Fibroblast of lung (primary cell): ENCODE data around the gene CYP26B1. TPM values are rescaled to one million over a fixed set of nuclear protein-coding genes. Genes with fewer than 3 reads are reported as not detected.

Source experiments
- DNase-seq, 2 donors: peaks; one replicate each; pipeline versions ENCODE4 v3.0.0 to v3.0.0-alpha.2; 2010; ENCODE audit warnings: low read depth in 2 of 2
- H2AFZ ChIP-seq: 2 replicates; pipeline ENCODE4 v1.5.1; 2012; ENCODE audit warnings: low read length, control low read depth, inconsistent platforms
- H3K27ac ChIP-seq: 2 replicates; pipeline ENCODE4 v1.5.1; 2011; ENCODE audit warnings: low read length, control low read depth; ENCODE audit not compliant: insufficient read depth
- H3K27me3 ChIP-seq: 2 replicates; pipeline ENCODE4 v1.5.1; 2011; ENCODE audit warnings: mild to moderate bottlenecking, low read length; ENCODE audit not compliant: control insufficient read depth, insufficient read depth
- H3K36me3 ChIP-seq: 2 replicates; pipeline ENCODE4 v1.5.1; 2011; ENCODE audit warnings: low read length; ENCODE audit not compliant: control insufficient read depth, insufficient read depth
- H3K4me1 ChIP-seq: 2 replicates; pipeline ENCODE4 v1.5.1; 2011; ENCODE audit warnings: low read length; ENCODE audit not compliant: control insufficient read depth, insufficient read depth; ENCODE audit errors: extremely low read depth
- H3K4me2 ChIP-seq: 2 replicates; pipeline ENCODE4 v1.5.1; 2011; ENCODE audit warnings: low read length, control low read depth; ENCODE audit not compliant: insufficient read depth; ENCODE audit errors: extremely low read depth
- H3K4me3 ChIP-seq, 4 experiments: fragments of 200-600 bp in 1 of 4; sonication (generic) in 1 of 4; replicated peaks in 1 of 4; 2 replicates each; pipeline ENCODE4 v1.5.1; 2011 to 2016; ENCODE audit warnings: low read length in 4 of 4, low read depth in 3 of 4, mild to moderate bottlenecking in 3 of 4, control low read depth in 2 of 4, inconsistent platforms in 1 of 4, mixed read lengths in 1 of 4; ENCODE audit not compliant: insufficient read depth in 1 of 4; ENCODE audit errors: control extremely low read depth in 1 of 4
- H3K79me2 ChIP-seq: 2 replicates; pipeline ENCODE4 v1.5.1; 2012; ENCODE audit warnings: mild to moderate bottlenecking, low read length, inconsistent platforms; ENCODE audit not compliant: control insufficient read depth, insufficient read depth
- H3K9ac ChIP-seq: 2 replicates; pipeline ENCODE4 v1.5.1; 2011; ENCODE audit warnings: mild to moderate bottlenecking, low read length, control low read depth; ENCODE audit not compliant: insufficient read depth
- H3K9me3 ChIP-seq: 2 replicates; pipeline ENCODE4 v1.5.1; 2012; ENCODE audit warnings: low read depth, low read length; ENCODE audit not compliant: control insufficient read depth, insufficient read depth
- H4K20me1 ChIP-seq: 2 replicates; pipeline ENCODE4 v1.5.1; 2011; ENCODE audit warnings: low read length; ENCODE audit not compliant: control insufficient read depth, insufficient read depth; ENCODE audit errors: extremely low read depth
- EZH2 ChIP-seq: IDR thresholded peaks from 2 replicates; pipeline ENCODE4 v1.5.1; 2012; ENCODE audit warnings: low read length, control low read depth, mild to moderate bottlenecking; ENCODE audit errors: missing control alignments
- polyA plus RNA-seq, 2 donors: library from polyadenylated mRNA; depleted of rRNA in 1 of 2; stranded (reverse) in 1 of 2; unstranded in 1 of 2; fragments of >200 nt; gene quantifications; 2 replicates each; pipeline ENCODE4 v1.2.1, GENCODE V29; 2011 to 2012; ENCODE audit warnings: missing spikeins in 1 of 2
- total RNA-seq: library from RNA; depleted of rRNA; stranded (reverse); fragments of >200 nt; gene quantifications from 2 replicates; pipeline ENCODE4 v1.2.1, GENCODE V29; 2014
- TF ChIP-seq, protein P1 (sequence below), 2 donors: IDR thresholded peaks in 1 of 2; conservative IDR thresholded peaks in 1 of 2; 1 replicate in 1 of 2; 2 replicates in 1 of 2; pipeline ENCODE4 v1.5.1; 2011 to 2012; ENCODE audit warnings: low read length in 2 of 2, control low read depth in 1 of 2, inconsistent platforms in 1 of 2, low read depth in 1 of 2, mild to moderate bottlenecking in 1 of 2

CYP26B1 gene
- total and polyA plus RNA-seq, 2 donors (not counting 1 experiment from before 2014, with no cell fraction given), result 0.09 to 0.17 TPM

DNA sequence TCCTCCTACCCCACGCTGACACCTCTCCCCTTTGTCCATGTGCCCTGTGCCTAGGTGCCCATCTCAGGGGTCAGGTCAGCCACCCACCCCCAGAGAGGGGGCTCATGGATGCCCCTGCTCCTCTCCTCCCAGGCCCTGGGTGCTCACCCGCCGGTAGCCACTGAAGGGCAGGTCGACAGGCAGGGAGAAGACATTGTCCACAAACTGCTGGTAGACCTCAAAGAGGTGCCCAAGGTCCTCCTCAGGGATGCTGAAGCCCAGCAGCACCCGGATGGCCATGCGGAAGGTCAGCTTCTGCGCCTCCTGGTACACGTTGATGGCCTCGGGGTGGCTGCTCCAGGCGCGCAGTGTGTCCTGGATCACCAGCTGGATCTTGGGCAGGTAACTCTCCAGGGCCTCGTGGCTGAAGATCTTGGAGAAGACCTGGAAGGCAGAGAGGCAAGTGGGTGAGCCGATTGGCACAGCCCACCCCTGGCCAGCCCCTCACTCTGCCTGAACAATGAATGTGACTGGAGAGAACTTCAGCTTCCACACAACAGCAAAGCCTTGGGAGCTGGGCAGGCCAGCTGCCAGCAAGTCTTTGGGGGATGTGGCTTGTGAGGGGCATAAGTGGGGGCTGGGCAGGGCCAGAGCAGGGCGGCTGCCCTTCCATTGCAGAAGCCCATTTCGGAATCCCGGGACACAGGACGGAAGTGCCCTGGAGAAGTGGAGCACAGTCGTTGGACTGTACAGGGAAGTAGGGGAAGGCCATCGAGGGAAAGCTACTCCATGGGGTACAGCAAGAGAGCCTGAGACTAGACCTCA lies 12.5 kb downstream of the CYP26B1 start:
- no peaks in the 10 kb centered on the region for H3K36me3 ChIP-seq
- H2AFZ ChIP-seq, result no peak overlapping the region
- H3K4me3 ChIP-seq, result no peak overlapping the region
- no peak overlapping the region for H3K9ac ChIP-seq
- no peak overlapping the region for H3K27ac ChIP-seq
- H3K4me1 ChIP-seq, result no peaks in the 10 kb centered on the region
- H3K27me3 ChIP-seq, result no peaks in the 10 kb centered on the region
- no peaks in the 10 kb centered on the region for H3K9me3 ChIP-seq
- no peak for DNase-seq
- no peak overlapping the region for H3K4me2 ChIP-seq
- no peak for TF ChIP-seq EZH2
- TF ChIP-seq, protein P1, sequence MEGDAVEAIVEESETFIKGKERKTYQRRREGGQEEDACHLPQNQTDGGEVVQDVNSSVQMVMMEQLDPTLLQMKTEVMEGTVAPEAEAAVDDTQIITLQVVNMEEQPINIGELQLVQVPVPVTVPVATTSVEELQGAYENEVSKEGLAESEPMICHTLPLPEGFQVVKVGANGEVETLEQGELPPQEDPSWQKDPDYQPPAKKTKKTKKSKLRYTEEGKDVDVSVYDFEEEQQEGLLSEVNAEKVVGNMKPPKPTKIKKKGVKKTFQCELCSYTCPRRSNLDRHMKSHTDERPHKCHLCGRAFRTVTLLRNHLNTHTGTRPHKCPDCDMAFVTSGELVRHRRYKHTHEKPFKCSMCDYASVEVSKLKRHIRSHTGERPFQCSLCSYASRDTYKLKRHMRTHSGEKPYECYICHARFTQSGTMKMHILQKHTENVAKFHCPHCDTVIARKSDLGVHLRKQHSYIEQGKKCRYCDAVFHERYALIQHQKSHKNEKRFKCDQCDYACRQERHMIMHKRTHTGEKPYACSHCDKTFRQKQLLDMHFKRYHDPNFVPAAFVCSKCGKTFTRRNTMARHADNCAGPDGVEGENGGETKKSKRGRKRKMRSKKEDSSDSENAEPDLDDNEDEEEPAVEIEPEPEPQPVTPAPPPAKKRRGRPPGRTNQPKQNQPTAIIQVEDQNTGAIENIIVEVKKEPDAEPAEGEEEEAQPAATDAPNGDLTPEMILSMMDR (conservative IDR thresholded peaks at IDR 0.05 in 1 of 2, IDR thresholded peaks at IDR 0.05 in 1 of 2; ENCODE audit: low read depth in 1 of 2, low read length in 2 of 2), result no peak
- peaks cover 2% of the 10 kb centered on the region for H4K20me1 ChIP-seq
- no peaks in the 10 kb centered on the region for H3K79me2 ChIP-seq

DNA sequence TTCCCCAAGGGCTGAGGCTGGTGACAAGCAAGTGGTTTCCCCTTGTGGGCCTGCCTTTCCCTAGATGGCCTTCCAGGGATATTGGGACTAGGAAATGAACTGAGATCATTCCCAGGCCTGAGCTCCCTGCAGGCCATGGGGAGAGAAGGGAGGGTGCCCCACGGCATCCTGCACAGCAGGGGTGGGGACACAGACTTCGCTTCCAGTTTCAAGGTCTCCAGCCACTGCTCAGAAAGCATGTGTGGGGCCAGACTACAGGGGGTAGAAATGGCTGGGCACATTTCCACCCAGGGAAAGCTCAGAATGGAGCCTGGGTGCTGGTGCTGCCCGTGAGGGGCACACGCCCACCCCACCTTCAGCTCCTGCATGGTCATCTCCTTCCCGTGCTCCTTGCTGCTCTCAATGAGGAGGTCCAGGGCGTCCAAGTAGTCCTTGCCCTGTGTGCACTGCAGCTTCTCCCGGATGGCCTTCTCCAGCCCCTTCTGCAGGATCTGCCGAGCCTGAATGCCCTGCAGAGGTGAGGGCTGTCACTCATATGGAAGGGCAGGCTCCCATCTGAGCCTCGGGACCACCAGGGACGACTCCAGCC lies 13.2 kb downstream of the CYP26B1 start:
- H3K79me2 ChIP-seq, result no peaks in the 10 kb centered on the region
- no peaks in the 10 kb centered on the region for H3K9me3 ChIP-seq
- DNase-seq, result no peak
- H4K20me1 ChIP-seq, result peaks cover 2% of the 10 kb centered on the region
- no peak for TF ChIP-seq EZH2
- TF ChIP-seq, protein P1 (conservative IDR thresholded peaks at IDR 0.05 in 1 of 2, IDR thresholded peaks at IDR 0.05 in 1 of 2; ENCODE audit: low read depth in 1 of 2, low read length in 2 of 2), result no peak
- H3K9ac ChIP-seq, result no peak overlapping the region
- no peak overlapping the region for H3K4me2 ChIP-seq
- no peaks in the 10 kb centered on the region for H3K4me1 ChIP-seq
- no peak overlapping the region for H2AFZ ChIP-seq
- no peak overlapping the region for H3K4me3 ChIP-seq
- no peak overlapping the region for H3K27ac ChIP-seq
- H3K27me3 ChIP-seq, result no peaks in the 10 kb centered on the region
- no peaks in the 10 kb centered on the region for H3K36me3 ChIP-seq

DNA sequence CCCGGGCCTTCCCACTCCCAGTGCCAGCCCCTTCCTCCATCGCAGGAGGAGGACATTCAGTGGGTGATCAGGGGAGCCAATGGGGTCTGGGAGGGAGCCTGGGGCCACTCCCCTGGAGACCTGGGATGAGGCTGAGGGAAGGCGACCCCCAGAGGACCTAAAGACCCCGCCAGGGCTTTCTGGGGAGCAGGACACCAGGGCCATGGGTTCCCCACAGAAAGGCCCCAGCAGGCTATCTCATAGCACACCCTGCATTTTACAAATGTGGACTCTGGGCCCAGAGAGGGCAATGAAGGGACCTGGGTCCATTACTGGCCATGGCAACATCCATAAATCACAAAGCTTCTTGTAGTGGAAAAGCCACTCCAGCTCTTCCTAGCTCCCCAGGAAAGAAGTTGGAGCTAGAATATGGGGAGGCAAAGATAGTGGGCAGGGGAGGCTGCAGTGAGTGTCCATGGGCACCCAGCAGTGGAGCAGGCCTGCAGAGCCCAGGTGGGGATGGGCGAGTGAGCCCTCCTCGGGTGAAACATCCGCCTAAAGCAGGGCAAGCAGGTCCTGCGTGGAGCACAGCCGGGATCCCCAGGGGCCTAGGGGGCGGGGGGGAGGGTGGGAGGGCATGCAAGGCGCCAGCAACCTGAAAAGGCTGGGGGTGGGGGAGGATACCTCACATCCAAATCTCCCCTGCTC lies 13.8 kb downstream of the CYP26B1 start:
- H3K9me3 ChIP-seq, result no peaks in the 10 kb centered on the region
- no peak overlapping the region for H3K27ac ChIP-seq
- no peaks in the 10 kb centered on the region for H3K79me2 ChIP-seq
- H3K36me3 ChIP-seq, result no peaks in the 10 kb centered on the region
- H3K9ac ChIP-seq, result no peak overlapping the region
- no peak for DNase-seq
- H2AFZ ChIP-seq, result no peak overlapping the region
- TF ChIP-seq EZH2, result no peak
- TF ChIP-seq, protein P1 (conservative IDR thresholded peaks at IDR 0.05 in 1 of 2, IDR thresholded peaks at IDR 0.05 in 1 of 2; ENCODE audit: low read depth in 1 of 2, low read length in 2 of 2), result no peak
- H3K4me1 ChIP-seq, result no peaks in the 10 kb centered on the region
- H3K4me2 ChIP-seq, result no peak overlapping the region
- no peaks in the 10 kb centered on the region for H3K27me3 ChIP-seq
- H3K4me3 ChIP-seq, result no peak overlapping the region
- H4K20me1 ChIP-seq, result peaks cover 2% of the 10 kb centered on the region
